HG03196 (cell line): ENCODE data around the gene ZSWIM3.
"Not testable (repeated sequence)": the region's sequence is repeated elsewhere in the genome, so short reads cannot be mapped to it uniquely, and the experiment has no call there.

Experiments used
- ATAC-seq: cut with Tn5 transposase; IDR thresholded peaks from one replicate; pipeline ENCODE4 v1.9.1; 2021; ENCODE audit not compliant: unreplicated experiment

ZSWIM3 gene

GRCh38 chr20:45890077-45890984 lies 32.9 kb downstream of the ZSWIM3 start:
- peak; percentile 31 for ATAC-seq

GRCh38 chr20:45890985-45891983 lies 33.9 kb downstream of the ZSWIM3 start, which contains the start of the genes CTSA and NEURL2:
Gene CTSA, plus strand, starts transcription at chr20:45891335. Its CDS starts 234 bp downstream, at chr20:45891569.
Gene NEURL2, minus strand, starts transcription at chr20:45891208. Its CDS starts 217 bp downstream, at chr20:45890991.
- ATAC-seq: peak; percentile 68

- ATAC-seq: no peak
Measured at GRCh38 chr20:45892049-45892825, 34.8 kb downstream of the ZSWIM3 start.

GRCh38 chr20:45892828-45893500 lies 35.5 kb downstream of the ZSWIM3 start:
- no peak for ATAC-seq

GRCh38 chr20:45893831-45894230 lies 36.4 kb downstream of the ZSWIM3 start:
- ATAC-seq: no peak

- no peak for ATAC-seq
Measured at GRCh38 chr20:45894797-45895196, 37.4 kb downstream of the ZSWIM3 start.

GRCh38 chr20:45896641-45897161 lies 39.3 kb downstream of the ZSWIM3 start:
- ATAC-seq: no peak

- no peak for ATAC-seq
Measured at GRCh38 chr20:45897289-45897688, 39.9 kb downstream of the ZSWIM3 start.

GRCh38 chr20:45897692-45898091 lies 40.3 kb downstream of the ZSWIM3 start:
- no peak for ATAC-seq

GRCh38 chr20:45898285-45898684 lies 40.9 kb downstream of the ZSWIM3 start:
- no peak for ATAC-seq

GRCh38 chr20:45899046-45899835 lies 41.8 kb downstream of the ZSWIM3 start:
- no peak for ATAC-seq

GRCh38 chr20:45901332-45901731 lies 43.9 kb downstream of the ZSWIM3 start:
- ATAC-seq: not testable (repeated sequence)

GRCh38 chr20:45902199-45902701 lies 44.8 kb downstream of the ZSWIM3 start:
- ATAC-seq: no peak

GRCh38 chr20:45904583-45905504 lies 47.4 kb downstream of the ZSWIM3 start:
- ATAC-seq: no peak

- no peak for ATAC-seq
Measured at GRCh38 chr20:45905505-45906079, 48.2 kb downstream of the ZSWIM3 start.

GRCh38 chr20:45907219-45907948 lies 50.0 kb downstream of the ZSWIM3 start:
- ATAC-seq: no peak

GRCh38 chr20:45908084-45908483 lies 50.7 kb downstream of the ZSWIM3 start:
- ATAC-seq: no peak
